Measurements from ENCODE around the gene TMEM80. TPM values are rescaled to one million over a fixed set of nuclear protein-coding genes. Genes with fewer than 3 reads are reported as not detected.

Gene TMEM80
- total and polyA plus RNA-seq, 2 of the 4 experiments (the other 2 are of a cell fraction) = 5.6 to 21.7 TPM

GRCh38 chr11:737366-737765 is 41.8 kb downstream of the TMEM80 start:
- DNase-seq = no peak
- Histone ChIP-seq H2BK15ac (ENCODE audit: low read depth, low read length) (no peak overlapping the region), H3K9me1 (ENCODE audit: insufficient read depth, low read length) (0 out of 2 replicates have a peak, but pooled peaks cover 2% of the 10 kb centered on the region), H3K4me2 (ENCODE audit: low read depth, low read length) (no peak overlapping the region), H3K4ac (ENCODE audit: low read depth, low read length) (no peak overlapping the region), H3K18ac (ENCODE audit: low read depth, low read length) (no peak overlapping the region), H4K8ac (ENCODE audit: low read depth in 2 of 2, low read length in 2 of 2) (no peak overlapping the region), H4K91ac (ENCODE audit: insufficient read depth, low read depth, low read length) (no peak overlapping the region), H3K27ac (ENCODE audit: insufficient read depth, low read length) (no peak overlapping the region), H3K27me3 (ENCODE audit: control insufficient read depth, insufficient read depth, low read length) (peaks cover 15% of the 10 kb centered on the region; the same call in 1 of the 2 replicates), H4K5ac (ENCODE audit: low read depth, low read length) (no peak overlapping the region), H3K4me1 (ENCODE audit: control insufficient read depth, insufficient read depth, low read length) (0 out of 2 replicates have a peak, but pooled peaks cover 1% of the 10 kb centered on the region), H3K56ac (ENCODE audit: extremely low read depth, insufficient read depth, low read length) (no peak overlapping the region), H3K9me3 (ENCODE audit: control insufficient read depth, insufficient read depth, low read length) (no peaks in the 10 kb centered on the region), H2BK5ac (ENCODE audit: low read depth, low read length, poor library complexity, severe bottlenecking) (no peak overlapping the region), H2BK20ac (ENCODE audit: low read depth, low read length) (no peak overlapping the region), H3K79me1 (ENCODE audit: low read depth in 1 of 2, low read length in 2 of 2) (no peaks in the 10 kb centered on the region), H2BK120ac (ENCODE audit: low read depth, low read length) (no peak overlapping the region), H3K23ac (ENCODE audit: low read depth, low read length) (no peak overlapping the region), H2AFZ (replicated peaks; ENCODE audit: low read length, poor library complexity) (peak overlapping the region; percentile 46), H4K20me1 (ENCODE audit: insufficient read depth, low read length) (no peaks in the 10 kb centered on the region), H3K36me3 (ENCODE audit: control insufficient read depth, insufficient read depth, low read length) (no peaks in the 10 kb centered on the region), H3K9ac (ENCODE audit: low read depth, low read length) (no peak overlapping the region), H2AK5ac (ENCODE audit: low read depth, low read length) (no peak overlapping the region), H2AK9ac (replicated peaks; ENCODE audit: low read depth, low read length, poor library complexity) (no peak overlapping the region), H3K4me3 (ENCODE audit: insufficient read depth, low read depth, low read length) (no peak overlapping the region), H3K14ac (replicated peaks; ENCODE audit: low read depth, low read length) (no peak overlapping the region)
- dilution Hi-C loops (cut with HindIII; ENCODE audit: low sequenced_read_pairs, unreplicated experiment) (no loop called here), intact Hi-C loops (cut with micrococcal nuclease) (no loop called here), in situ Hi-C loops (cut with MboI; ENCODE audit: low sequenced_read_pairs) (loop anchor here (5.0 kb wide), 1 partner anchor 75 kb away; no protein-coding TSS in a partner anchor)
- no TSS peak for BruUV-seq (replicated peaks)
- CTCF ChIA-PET = interaction anchor here (1.7 kb wide), 1 partner anchor 10 kb away, joined by 4 read pairs; the partner anchor contains the start of gene TALDO1
- peak; percentile 35; the same call in 1 of the 2 replicates for ATAC-seq (ENCODE audit: low read depth)
- no peak for TF ChIP-seq RAD21 (IDR thresholded peaks at IDR 0.05; ENCODE audit: low read length)
- no peak for TF ChIP-seq NFE2L2 (IDR thresholded peaks at IDR 0.05; ENCODE audit: low read depth, low read length)
- TF ChIP-seq SMC3 (IDR thresholded peaks at IDR 0.05; ENCODE audit: low read depth, low read length) = no peak
- no peak for TF ChIP-seq FOS (IDR thresholded peaks at IDR 0.05; ENCODE audit: low read depth, low read length)
- TF ChIP-seq RFX5 (IDR thresholded peaks at IDR 0.05; ENCODE audit: low read depth, low read length) = no peak
- TF ChIP-seq, protein P1, sequence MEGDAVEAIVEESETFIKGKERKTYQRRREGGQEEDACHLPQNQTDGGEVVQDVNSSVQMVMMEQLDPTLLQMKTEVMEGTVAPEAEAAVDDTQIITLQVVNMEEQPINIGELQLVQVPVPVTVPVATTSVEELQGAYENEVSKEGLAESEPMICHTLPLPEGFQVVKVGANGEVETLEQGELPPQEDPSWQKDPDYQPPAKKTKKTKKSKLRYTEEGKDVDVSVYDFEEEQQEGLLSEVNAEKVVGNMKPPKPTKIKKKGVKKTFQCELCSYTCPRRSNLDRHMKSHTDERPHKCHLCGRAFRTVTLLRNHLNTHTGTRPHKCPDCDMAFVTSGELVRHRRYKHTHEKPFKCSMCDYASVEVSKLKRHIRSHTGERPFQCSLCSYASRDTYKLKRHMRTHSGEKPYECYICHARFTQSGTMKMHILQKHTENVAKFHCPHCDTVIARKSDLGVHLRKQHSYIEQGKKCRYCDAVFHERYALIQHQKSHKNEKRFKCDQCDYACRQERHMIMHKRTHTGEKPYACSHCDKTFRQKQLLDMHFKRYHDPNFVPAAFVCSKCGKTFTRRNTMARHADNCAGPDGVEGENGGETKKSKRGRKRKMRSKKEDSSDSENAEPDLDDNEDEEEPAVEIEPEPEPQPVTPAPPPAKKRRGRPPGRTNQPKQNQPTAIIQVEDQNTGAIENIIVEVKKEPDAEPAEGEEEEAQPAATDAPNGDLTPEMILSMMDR (conservative IDR thresholded peaks at IDR 0.05; ENCODE audit: low read depth, low read length) = no peak
- TF ChIP-seq CHD1 (IDR thresholded peaks at IDR 0.05; ENCODE audit: low read depth, low read length) = no peak
- TF ChIP-seq, protein P2, sequence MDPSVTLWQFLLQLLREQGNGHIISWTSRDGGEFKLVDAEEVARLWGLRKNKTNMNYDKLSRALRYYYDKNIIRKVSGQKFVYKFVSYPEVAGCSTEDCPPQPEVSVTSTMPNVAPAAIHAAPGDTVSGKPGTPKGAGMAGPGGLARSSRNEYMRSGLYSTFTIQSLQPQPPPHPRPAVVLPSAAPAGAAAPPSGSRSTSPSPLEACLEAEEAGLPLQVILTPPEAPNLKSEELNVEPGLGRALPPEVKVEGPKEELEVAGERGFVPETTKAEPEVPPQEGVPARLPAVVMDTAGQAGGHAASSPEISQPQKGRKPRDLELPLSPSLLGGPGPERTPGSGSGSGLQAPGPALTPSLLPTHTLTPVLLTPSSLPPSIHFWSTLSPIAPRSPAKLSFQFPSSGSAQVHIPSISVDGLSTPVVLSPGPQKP (IDR thresholded peaks at IDR 0.05; ENCODE audit: borderline replicate concordance, low read depth, low read length) = no peak; the same call in 1 of the 2 replicates
- TF ChIP-seq, protein P3, sequence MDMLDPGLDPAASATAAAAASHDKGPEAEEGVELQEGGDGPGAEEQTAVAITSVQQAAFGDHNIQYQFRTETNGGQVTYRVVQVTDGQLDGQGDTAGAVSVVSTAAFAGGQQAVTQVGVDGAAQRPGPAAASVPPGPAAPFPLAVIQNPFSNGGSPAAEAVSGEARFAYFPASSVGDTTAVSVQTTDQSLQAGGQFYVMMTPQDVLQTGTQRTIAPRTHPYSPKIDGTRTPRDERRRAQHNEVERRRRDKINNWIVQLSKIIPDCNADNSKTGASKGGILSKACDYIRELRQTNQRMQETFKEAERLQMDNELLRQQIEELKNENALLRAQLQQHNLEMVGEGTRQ (IDR thresholded peaks at IDR 0.05; ENCODE audit: low read depth, low read length) = no peak
- TF ChIP-seq BHLHE40 (IDR thresholded peaks at IDR 0.05; ENCODE audit: low read depth, low read length) = no peak
- no peak for TF ChIP-seq MAZ (IDR thresholded peaks at IDR 0.05; ENCODE audit: borderline replicate concordance, low read depth, low read length)
- TF ChIP-seq POLR2A (IDR thresholded peaks at IDR 0.05; ENCODE audit: low read depth, low read length) = no peak
- 50% methylated on average over 9 of the region's 11 CpGs; no CpG with 5 or more reads in 1 of the 2 experiments for WGBS, 2 experiments (ENCODE audit: extremely low coverage in 2 of 2, insufficient read length in 1 of 2)
- POLR2A ChIA-PET (ENCODE audit: unreplicated experiment) = no interaction called here
